GM18498 (cell line): Measurements from ENCODE around the gene KIF2C.
"Not testable (repeated sequence)": the region's sequence is repeated elsewhere in the genome, so short reads cannot be mapped to it uniquely, and the experiment has no call there.

Source experiments
- ATAC-seq: cut with Tn5 transposase; IDR thresholded peaks from one replicate; pipeline ENCODE4 v1.9.1; 2021; ENCODE audit warnings: mild to moderate bottlenecking, moderate library complexity; ENCODE audit not compliant: unreplicated experiment

The KIF2C gene

GRCh38 chr1:44810101-44810761, 70.6 kb downstream of the KIF2C start:
- no peak for ATAC-seq

GRCh38 chr1:44810762-44811105, 71.1 kb downstream of the KIF2C start:
- not testable (repeated sequence) for ATAC-seq

GRCh38 chr1:44811234-44811633, 71.6 kb downstream of the KIF2C start:
- ATAC-seq, result no peak

GRCh38 chr1:44812822-44813543, 73.3 kb downstream of the KIF2C start:
- ATAC-seq, result no peak

GRCh38 chr1:44815926-44816325, 76.3 kb downstream of the KIF2C start:
- not testable (repeated sequence) for ATAC-seq

DNA sequence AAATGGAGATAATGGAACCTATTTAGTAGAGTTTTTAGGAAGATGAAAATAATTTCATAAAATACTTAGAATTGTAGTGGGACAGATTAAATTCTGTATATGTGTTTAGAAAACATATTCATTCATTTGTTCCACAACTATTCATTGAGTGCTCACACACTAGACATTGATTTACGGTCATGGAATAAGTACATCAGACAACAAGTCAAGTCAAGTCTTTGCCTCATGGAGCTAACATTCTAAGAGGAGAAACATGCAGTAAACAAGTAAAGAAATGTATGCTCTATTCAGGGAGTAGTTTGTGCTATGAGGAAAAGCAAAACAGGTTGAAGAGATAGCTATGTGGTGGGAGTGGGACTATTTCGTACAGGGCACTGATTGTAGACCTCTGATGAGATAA, 77.7 kb downstream of the KIF2C start:
- no peak for ATAC-seq
